CD4-positive, alpha-beta T cell treated with Interleukin-6 for 4 hours (primary cell): ENCODE data around the gene KCNH8.
"Not testable (repeated sequence)": the region's sequence is repeated elsewhere in the genome, so short reads cannot be mapped to it uniquely, and the experiment has no call there.

Experiments used
- DNase-seq: peaks from one replicate; pipeline ENCODE4 v3.0.0-alpha.2; 2020; ENCODE audit warnings: mixed read lengths

Gene KCNH8

GRCh38 chr3:19183584-19183983 lies 35.3 kb downstream of the KCNH8 start:
- no peak for DNase-seq

DNA sequence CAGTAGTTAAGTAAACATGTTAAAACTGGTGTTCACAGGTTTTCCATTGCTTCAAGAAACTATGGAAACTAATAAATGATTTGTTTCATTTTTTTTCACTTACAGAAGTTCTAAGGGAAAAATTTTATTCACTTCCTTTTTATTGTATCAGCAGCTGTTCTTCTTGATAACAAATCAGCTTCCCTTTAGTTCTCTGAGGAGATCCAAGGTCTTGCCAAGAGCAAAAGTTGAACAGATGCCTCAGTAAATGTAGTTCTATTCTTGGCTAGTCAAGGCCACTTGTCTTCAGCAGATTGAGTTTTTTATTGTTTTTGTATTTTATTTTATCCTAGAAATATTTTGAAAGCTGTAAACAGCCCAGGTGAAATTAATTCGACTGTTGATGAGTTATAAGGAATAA lies 41.8 kb downstream of the KCNH8 start:
- no peak for DNase-seq

DNA sequence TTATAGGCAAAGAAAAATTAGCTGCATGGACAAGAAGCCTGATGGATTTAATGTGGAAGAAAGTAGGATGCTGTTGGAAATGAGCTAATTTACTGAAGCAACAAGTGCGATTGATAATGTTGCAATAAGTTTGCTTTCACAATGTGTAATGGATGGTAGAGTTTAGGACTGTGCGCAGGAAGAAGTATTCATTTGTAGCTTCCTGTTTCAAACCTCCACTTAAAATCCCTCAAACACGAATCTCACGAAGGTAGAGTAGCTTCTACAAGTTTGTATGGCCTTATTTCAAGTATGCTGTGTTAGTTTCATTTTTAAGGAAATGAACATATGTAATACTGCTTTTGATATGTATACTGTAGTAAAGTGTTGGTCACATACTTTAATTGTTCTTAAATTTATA lies 42.3 kb downstream of the KCNH8 start:
- DNase-seq, result no peak

- no peak for DNase-seq
Measured at GRCh38 chr3:19199131-19199530, 50.8 kb downstream of the KCNH8 start.

- DNase-seq, result no peak
Measured at GRCh38 chr3:19202303-19202702, 54.0 kb downstream of the KCNH8 start.

GRCh38 chr3:19202754-19203153 lies 54.4 kb downstream of the KCNH8 start:
- no peak for DNase-seq

DNA sequence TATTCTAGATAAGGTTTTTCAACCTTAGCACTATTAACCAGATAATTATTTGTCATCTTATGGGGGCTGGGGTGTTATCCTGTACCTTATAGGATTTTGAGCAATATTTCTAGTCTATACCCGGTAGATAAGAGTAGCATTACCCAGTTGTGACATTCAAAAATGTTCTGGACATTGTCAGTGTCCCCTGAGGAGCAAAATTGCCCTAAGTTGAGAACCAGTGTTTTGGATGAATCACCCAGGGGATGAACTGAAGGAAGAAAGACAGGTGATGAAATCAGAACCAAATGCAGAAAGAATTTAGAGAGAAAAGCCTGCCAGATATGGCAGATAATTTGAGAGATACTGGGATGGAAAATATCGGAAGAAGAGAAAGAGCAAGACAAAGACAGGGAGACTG lies 58.2 kb downstream of the KCNH8 start:
- DNase-seq, result no peak

- no peak for DNase-seq
Measured at GRCh38 chr3:19213603-19214220, 65.4 kb downstream of the KCNH8 start.

- DNase-seq, result no peak
Measured at GRCh38 chr3:19215427-19215826, 67.1 kb downstream of the KCNH8 start.

GRCh38 chr3:19216669-19217337 lies 68.5 kb downstream of the KCNH8 start:
- DNase-seq, result no peak

DNA sequence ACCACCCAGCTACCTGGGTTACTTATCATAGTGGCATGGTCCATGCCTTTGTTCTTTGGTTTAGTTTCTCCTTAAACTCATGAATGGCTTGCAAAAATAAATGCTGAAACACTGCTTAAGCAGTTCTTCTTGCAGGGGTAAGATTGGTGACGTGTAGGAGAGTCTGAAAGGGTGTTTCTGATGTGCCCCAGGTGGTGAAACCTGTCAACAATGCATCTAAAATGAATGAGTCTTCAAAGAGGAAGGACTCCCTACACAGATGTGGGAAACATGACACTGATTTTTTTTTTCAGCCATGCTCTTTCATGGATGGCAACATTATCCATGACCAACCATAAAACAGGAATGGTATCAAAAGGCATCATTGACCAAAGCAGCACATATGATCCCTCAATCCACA lies 72.0 kb downstream of the KCNH8 start:
- no peak for DNase-seq

GRCh38 chr3:19221081-19221480 lies 72.8 kb downstream of the KCNH8 start:
- DNase-seq, result no peak

DNA sequence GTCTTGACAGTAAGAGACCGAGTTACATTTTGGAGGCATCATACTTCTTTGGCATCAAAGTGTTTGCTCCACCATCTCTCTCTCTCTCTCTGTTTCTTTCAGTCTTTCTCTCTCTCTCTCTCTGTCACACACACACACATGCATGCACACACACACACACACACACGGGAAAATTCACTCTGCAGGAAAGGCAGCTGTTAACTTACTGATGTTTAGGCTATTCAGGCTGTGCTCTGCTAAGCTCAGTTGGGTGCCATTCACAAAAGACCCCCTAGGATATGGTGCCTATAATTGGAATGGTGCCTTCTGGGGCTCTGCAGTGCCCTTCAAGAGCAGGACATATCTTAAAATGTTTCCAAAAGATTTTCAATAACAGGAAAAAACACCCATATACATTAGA lies 78.2 kb downstream of the KCNH8 start:
- DNase-seq, result no peak

DNA sequence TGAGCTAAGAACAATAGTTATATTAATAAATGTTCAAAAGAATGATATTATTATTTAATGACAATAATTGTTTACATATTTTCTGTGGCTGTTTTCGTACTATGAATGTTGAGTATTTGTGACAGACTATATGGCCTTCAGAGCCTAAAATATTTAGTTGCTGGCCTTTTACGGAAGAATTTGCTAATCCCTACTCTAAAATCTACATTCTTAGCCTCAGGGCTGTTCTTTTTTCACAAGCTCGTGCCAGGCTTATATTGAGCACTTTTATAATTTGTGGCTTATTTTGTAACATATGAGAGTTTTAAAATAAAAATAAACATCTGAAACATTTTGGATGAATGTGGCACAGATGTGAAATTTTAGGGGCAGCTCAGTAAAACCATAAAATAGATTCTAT lies 79.9 kb downstream of the KCNH8 start:
- no peak for DNase-seq

DNA sequence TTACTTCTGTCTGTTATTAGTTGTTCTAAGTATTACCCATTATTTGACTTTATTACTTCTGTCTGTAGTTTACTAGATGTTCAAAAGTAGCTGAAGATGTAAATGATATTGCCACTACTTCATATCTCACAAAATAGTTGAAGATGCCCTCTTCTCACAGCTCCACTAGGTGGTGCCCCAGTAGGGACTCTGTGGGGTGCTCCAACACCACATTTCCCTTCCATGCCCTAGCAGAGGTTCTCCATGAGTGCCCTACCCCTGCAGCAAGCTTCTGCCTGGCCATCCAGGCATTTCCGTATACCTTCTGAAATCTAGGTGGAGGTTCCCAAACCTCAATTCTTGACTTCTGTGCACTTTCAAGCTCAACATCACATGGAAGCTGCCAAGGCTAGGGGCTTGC lies 80.8 kb downstream of the KCNH8 start:
- DNase-seq, result no peak

DNA sequence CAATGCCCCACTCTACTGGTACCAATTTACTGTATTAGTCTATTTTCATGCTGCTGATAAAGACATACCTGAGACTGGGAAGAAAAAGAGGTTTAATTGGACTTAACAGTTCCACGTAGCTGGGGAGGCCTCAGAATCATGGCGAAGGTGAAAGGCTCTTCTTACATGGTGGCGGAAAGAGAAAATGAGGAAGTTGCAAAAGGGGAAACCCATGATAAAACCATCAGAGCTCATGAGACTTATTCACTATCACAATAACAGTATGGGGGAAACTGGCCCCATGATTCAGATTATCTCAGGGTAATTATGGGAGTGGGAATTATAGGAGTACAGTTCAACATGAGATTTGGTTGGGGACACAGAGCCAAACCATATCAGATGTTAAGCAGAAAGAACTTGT lies 81.6 kb downstream of the KCNH8 start:
- not testable (repeated sequence) for DNase-seq

GRCh38 chr3:19231792-19232461 lies 83.6 kb downstream of the KCNH8 start:
- no peak for DNase-seq

- no peak for DNase-seq
Measured at GRCh38 chr3:19232566-19232965, 84.3 kb downstream of the KCNH8 start.

DNA sequence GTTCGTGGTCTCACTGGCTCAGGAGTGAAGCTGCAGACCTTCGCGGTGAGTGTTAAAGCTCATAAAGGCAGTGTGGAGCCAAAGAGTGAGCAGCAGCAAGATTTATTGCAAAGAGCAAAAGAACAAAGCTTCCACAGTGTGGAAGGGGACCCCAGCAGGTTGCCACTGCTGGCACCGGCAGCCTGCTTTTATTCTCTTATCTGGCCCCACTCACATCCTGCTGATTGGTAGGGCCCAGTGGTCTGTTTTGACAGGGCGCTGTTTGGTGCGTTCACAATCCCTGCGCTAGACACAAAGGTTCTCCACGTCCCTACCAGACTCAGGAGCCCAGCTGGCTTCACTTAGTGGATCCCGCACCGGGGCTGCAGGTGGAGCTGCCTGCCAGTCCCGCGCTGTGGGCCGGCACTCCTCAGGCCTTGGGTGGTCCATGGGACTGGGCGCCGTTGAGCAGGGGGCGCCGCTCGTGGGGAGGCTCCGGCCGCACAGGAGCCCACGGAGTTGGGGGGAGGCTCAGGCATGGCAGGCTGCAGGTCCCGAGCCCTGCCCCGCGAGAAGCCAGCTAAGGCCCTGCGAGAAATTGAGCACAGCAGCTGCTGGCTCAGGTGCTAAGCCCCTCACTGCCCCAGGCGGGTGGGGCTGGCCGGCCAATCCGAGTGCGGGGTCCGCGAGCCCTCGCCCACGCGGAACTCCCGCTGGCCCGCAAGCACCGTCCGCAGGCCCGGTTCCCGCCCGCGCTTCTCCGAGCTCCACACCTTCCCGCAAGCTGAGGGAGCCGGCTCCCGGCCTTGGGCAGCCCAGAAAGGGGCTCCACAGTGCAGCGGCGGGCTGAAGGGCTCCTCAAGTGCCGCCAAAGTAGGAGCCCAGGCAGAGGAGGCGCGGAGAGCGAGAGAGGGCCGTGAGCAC lies 85.8 kb downstream of the KCNH8 start:
- DNase-seq, result not testable (repeated sequence)

GRCh38 chr3:19248143-19248542 lies 99.8 kb downstream of the KCNH8 start:
- DNase-seq, result no peak

- DNase-seq, result no peak
Measured at GRCh38 chr3:19248767-19249166, 100.5 kb downstream of the KCNH8 start.

DNA sequence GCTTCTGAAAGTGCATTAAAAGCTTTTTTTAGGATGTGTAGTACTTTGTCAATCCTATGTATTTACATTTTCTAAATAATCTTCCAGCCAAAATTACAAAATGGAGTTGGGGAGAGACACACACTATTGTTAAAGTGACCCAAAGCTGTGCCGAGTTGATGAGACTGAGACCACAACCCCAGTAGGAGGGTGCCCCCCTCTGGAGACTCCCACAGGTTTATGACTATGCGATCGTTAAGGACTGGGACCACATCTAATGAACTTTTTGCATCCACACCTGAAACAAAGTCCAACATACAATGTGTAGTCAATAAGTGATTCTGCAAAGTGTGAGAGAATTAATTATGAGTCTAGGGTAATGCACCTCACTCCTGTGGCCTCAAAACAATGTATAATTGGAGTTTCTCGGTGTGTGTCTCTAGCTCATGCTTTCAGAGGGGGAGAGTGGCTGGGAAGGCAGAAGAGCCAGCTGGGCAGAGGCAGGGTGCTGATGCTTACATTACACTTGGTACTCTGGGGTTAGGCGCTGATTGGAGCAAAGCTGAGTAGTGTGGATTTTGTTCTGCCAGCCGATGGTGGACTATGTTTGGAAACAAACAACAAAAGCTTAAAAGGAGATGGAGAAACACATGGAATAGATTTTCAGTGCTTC lies 102.8 kb downstream of the KCNH8 start:
- no peak for DNase-seq

DNA sequence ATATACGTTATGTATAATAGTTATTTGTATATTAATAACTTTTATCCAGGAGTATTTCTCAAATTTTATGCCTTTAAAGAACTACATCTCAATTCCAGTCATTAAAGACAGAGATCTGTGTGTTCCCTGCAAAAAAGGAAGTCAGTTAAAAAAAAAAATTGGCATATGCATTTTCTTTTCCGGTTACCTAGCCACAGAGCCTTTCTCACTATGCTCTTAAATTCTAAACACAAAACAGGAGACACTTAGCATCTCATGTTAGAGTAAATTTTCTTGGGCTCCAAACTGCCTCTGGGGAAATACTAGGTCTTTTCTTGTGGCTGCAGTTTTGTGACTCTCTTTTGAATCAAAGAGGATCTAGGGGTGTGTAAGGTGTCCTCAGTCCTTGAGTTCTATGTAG lies 105.9 kb downstream of the KCNH8 start:
- DNase-seq, result no peak
